GM21717 (cell line): ENCODE measurements around the gene CES2.
"Not testable (repeated sequence)": the region's sequence is repeated elsewhere in the genome, so short reads cannot be mapped to it uniquely, and the experiment has no call there.

Source experiments
- ATAC-seq: cut with Tn5 transposase; IDR thresholded peaks from one replicate; pipeline ENCODE4 v1.9.1; 2021; ENCODE audit warnings: mild to moderate bottlenecking, moderate library complexity; ENCODE audit not compliant: unreplicated experiment

The CES2 gene

GRCh38 chr16:66974932-66975246 is 39.6 kb downstream of the CES2 start:
- ATAC-seq = not testable (repeated sequence)

DNA sequence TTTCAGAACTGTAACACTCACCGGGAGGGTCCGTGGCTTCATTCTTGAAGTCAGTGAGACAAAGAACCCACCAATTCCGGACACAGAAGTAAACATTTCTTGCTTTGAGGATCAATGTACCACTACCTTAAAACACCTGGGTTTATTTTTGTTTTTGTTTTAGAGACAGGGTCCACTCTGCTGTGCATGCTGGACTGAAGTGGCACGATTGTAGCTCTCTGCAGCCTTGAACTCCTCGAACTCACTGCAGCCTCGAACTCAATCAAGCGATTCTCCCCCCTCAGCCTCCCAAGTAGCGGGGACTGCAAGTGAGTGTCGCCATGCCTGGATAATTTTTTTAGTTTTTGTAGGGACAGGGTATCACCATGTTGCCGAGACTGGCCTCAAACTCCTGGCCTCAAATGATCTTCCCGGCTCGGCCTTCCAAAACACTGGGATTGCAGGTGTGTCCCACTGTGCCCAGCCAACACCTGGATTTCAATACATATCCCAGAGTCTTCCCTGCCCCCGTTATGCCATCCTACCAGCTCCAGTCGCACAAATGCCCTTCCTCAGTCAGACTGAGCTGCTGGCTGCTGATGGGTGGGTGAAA is 40.1 kb downstream of the CES2 start:
- no peak for ATAC-seq

DNA sequence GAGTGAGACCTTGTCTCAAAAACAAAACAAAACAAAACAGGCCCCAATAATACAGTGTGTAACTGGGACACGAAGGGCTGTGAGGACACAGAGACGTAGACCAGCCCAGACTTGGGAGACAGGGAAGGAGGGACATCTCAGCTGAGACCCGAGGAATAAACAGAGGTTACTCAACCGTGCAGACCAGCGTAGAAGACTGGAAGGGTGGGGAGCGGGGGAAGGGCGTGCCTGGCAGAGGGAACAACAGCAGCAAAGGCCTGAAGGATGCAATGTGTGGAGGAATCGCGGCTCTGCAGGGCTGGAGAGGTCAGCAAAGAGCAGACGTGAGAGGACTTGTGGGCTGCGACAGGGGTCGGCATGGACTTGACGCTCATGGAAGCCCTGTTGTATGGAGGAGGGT is 41.4 kb downstream of the CES2 start:
- no peak for ATAC-seq

- ATAC-seq = peak; percentile 68
Observed at GRCh38 chr16:66977341-66978113, 42.2 kb downstream of the CES2 start.

- ATAC-seq = no peak
Observed at GRCh38 chr16:66979011-66979717, 43.8 kb downstream of the CES2 start.

GRCh38 chr16:66983033-66983432 is 47.7 kb downstream of the CES2 start:
- no peak for ATAC-seq

- ATAC-seq = no peak
Observed at GRCh38 chr16:66984892-66985311, 49.6 kb downstream of the CES2 start.

GRCh38 chr16:66986559-66986958 is 51.2 kb downstream of the CES2 start:
- no peak for ATAC-seq

DNA sequence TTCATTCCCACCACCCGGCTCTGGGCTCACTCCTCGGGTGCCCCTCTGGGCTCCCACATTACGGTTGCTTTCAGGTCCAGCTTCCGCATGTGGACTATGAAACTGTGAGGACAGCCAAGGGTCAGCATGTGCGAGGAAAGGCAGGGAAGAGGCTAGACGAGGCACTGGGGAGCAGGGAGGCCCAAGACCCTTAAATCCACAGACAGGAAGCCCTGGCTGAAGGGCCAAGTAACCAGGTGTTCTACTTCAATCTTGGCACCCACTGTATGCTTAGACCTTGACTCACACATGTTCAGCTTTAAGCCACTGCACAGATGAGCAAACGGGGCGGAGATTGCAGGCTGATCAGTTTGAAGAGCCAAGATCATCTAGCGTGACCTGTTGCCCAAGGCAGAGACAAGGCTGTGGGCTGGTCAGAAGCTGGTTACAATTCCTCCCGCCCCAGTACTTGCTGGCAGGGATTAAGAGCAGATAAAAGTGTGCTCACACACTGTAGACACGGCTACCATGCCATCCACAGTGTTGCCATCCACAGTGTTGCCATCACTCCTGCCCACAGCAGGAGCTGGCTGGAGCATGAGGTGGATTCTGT is 53.0 kb downstream of the CES2 start, which contains the start of gene CES4A:
Gene CES4A (plus strand): TSS at position 393 of the 592 bp plus-strand sequence. CDS start 184 bp downstream, at position 577.
- no peak for ATAC-seq

- no peak for ATAC-seq
Observed at GRCh38 chr16:66991545-66992077, 56.3 kb downstream of the CES2 start.

DNA sequence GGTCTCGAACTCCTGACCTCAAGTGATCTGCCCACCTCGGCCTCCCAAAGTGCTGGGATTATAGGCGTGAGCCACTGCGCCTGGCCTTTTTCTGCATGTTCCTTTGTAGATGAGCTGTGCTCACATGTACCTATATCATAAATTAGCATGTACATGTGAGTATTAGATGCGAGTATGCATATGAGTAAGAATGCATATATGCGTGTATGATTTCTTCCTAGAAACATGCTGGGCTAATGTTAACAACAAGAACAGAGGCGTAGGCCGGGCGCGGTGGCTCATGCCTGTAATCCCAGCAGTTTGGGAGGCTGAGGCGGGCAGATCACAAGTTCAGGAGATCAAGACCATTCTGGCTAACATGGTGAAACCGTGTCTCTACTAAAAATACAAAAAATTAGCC is 58.2 kb downstream of the CES2 start:
- not testable (repeated sequence) for ATAC-seq
